Fibroblast of lung (primary cell): ENCODE data around the gene ZNF800.

Experiments used
- CTCF ChIP-seq, 2 donors: IDR thresholded peaks in 1 of 2; conservative IDR thresholded peaks in 1 of 2; 1 replicate in 1 of 2; 2 replicates in 1 of 2; pipeline ENCODE4 v1.5.1; 2011 to 2012; ENCODE audit warnings: low read length in 2 of 2, control low read depth in 1 of 2, inconsistent platforms in 1 of 2, low read depth in 1 of 2, mild to moderate bottlenecking in 1 of 2
- EZH2 ChIP-seq: IDR thresholded peaks from 2 replicates; pipeline ENCODE4 v1.5.1; 2012; ENCODE audit warnings: low read length, control low read depth, mild to moderate bottlenecking; ENCODE audit errors: missing control alignments

DNA sequence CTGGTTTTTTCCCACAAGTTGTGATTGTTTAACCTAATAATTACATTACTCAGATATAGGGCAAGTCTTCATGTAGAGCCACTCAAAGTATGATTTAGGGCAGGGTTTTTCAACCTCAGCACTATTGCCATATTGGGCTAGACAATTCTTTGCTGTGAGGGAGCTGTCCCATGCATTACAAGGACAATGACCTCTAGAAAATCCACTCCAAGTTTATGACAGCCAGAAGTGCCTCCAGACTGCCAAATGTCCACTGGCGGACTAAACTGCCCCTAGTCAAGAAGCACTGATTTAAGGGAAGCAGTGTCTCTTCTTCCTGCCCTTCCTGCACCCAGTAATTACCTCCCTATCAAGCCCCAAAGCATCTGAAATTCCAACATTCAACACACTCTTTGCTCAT, 54.4 kb downstream of the ZNF800 start:
- TF ChIP-seq CTCF (conservative IDR thresholded peaks at IDR 0.05 in 1 of 2, IDR thresholded peaks at IDR 0.05 in 1 of 2; ENCODE audit: low read depth in 1 of 2, low read length in 2 of 2): no peak
- no peak for TF ChIP-seq EZH2
